Mesothelial cell of epicardium (in vitro differentiated cells): ENCODE results near the gene CTTNBP2NL. TPM values are rescaled to one million over a fixed set of nuclear protein-coding genes. Genes with fewer than 3 reads are reported as not detected.
"Not testable (repeated sequence)": the region's sequence is repeated elsewhere in the genome, so short reads cannot be mapped to it uniquely, and the experiment has no call there.

Experiments
- DNase-seq, 2 experiments: peaks; one replicate each; pipeline ENCODE4 v3.0.0; 2021; ENCODE audit warnings: low spot score in 2 of 2; ENCODE audit not compliant: unreplicated experiment in 2 of 2
- H3K27ac Mint-ChIP-seq: 2 replicates; pipeline ENCODE4 v1.8.0; 2021; ENCODE audit warnings: mixed read lengths
- H3K27me3 Mint-ChIP-seq: 2 replicates; pipeline ENCODE4 v1.8.0; 2021; ENCODE audit warnings: low read depth, mixed read lengths
- H3K36me3 Mint-ChIP-seq: 2 replicates; pipeline ENCODE4 v1.8.0; 2021; ENCODE audit warnings: mixed read lengths
- H3K4me1 Mint-ChIP-seq: 2 replicates; pipeline ENCODE4 v1.8.0; 2021; ENCODE audit warnings: mixed read lengths
- H3K4me3 Mint-ChIP-seq: 2 replicates; pipeline ENCODE4 v1.8.0; 2021; ENCODE audit warnings: mild to moderate bottlenecking, moderate library complexity, mixed read lengths
- H3K9me3 Mint-ChIP-seq: 2 replicates; pipeline ENCODE4 v1.8.0; 2021; ENCODE audit warnings: mixed read lengths
- CTCF ChIP-seq: fragments of 200-600 bp; sonication (generic); IDR thresholded peaks from one replicate; pipeline ENCODE4 v1.5.0; 2021; ENCODE audit warnings: antibody characterized with exemption; ENCODE audit not compliant: unreplicated experiment
- total RNA-seq: library from RNA; stranded (reverse); gene quantifications from 3 replicates; pipeline ENCODE4 v1.2.1, GENCODE V29; 2021

CTTNBP2NL gene
- total RNA-seq, 1 donor from 2014 or later: 65.4 TPM

- Mint-ChIP-seq H3K27ac (no peak overlapping the region), H3K4me1 (peaks cover 16% of the 10 kb centered on the region), H3K36me3 (no peaks in the 10 kb centered on the region), H3K9me3 (no peaks in the 10 kb centered on the region), H3K4me3 (no peak overlapping the region), H3K27me3 (no peaks in the 10 kb centered on the region)
- TF ChIP-seq CTCF: no peak
- no peak for DNase-seq
Measured at GRCh38 chr1:112388436-112388835, 7.6 kb upstream of the CTTNBP2NL start.

- H3K36me3 Mint-ChIP-seq: no peaks in the 10 kb centered on the region
- H3K4me1 Mint-ChIP-seq: peaks cover 19% of the 10 kb centered on the region
- no peaks in the 10 kb centered on the region for H3K27me3 Mint-ChIP-seq
- TF ChIP-seq CTCF: no peak
- no peak for DNase-seq
- no peaks in the 10 kb centered on the region for H3K9me3 Mint-ChIP-seq
- no peak overlapping the region for H3K27ac Mint-ChIP-seq
- no peak overlapping the region for H3K4me3 Mint-ChIP-seq
Measured at GRCh38 chr1:112389689-112390088, 6.3 kb upstream of the CTTNBP2NL start.

GRCh38 chr1:112390335-112390734 lies 5.7 kb upstream of the CTTNBP2NL start:
- H3K4me3 Mint-ChIP-seq, H3K27ac Mint-ChIP-seq: not testable (repeated sequence)

GRCh38 chr1:112390775-112391602 lies 5.0 kb upstream of the CTTNBP2NL start:
- Mint-ChIP-seq H3K4me1 (peaks cover 29% of the 10 kb centered on the region), H3K9me3 (no peaks in the 10 kb centered on the region), H3K27ac (peak overlapping the region; percentile 89), H3K36me3 (no peaks in the 10 kb centered on the region), H3K4me3 (peak overlapping the region; percentile 78), H3K27me3 (no peaks in the 10 kb centered on the region)
- TF ChIP-seq CTCF: peak; percentile 93
- DNase-seq: peak; percentile 58 to 88

More at GRCh38 chr1:112390335-112390734, 5.7 kb upstream of the CTTNBP2NL start:
- H3K27me3 Mint-ChIP-seq, H3K36me3 Mint-ChIP-seq, DNase-seq, H3K9me3 Mint-ChIP-seq: not testable (repeated sequence)
- H3K4me1 Mint-ChIP-seq: peaks cover 24% of the 10 kb centered on the region

GRCh38 chr1:112391603-112391940 lies 4.4 kb upstream of the CTTNBP2NL start:
- TF ChIP-seq CTCF: no peak
- Mint-ChIP-seq H3K4me1 (peaks cover 29% of the 10 kb centered on the region), H3K9me3 (no peaks in the 10 kb centered on the region), H3K27ac (no peak overlapping the region), H3K4me3 (peak overlapping the region; percentile 78), H3K36me3 (no peaks in the 10 kb centered on the region), H3K27me3 (no peaks in the 10 kb centered on the region)
- DNase-seq: no peak

GRCh38 chr1:112393631-112393974 lies 2.4 kb upstream of the CTTNBP2NL start:
- peak overlapping the region; percentile 96 for H3K27ac Mint-ChIP-seq
- no peak overlapping the region for H3K4me3 Mint-ChIP-seq
- H3K9me3 Mint-ChIP-seq: no peaks in the 10 kb centered on the region
- no peak for DNase-seq
- H3K27me3 Mint-ChIP-seq: no peaks in the 10 kb centered on the region
- no peaks in the 10 kb centered on the region for H3K36me3 Mint-ChIP-seq
- peaks cover 47% of the 10 kb centered on the region for H3K4me1 Mint-ChIP-seq
- no peak for TF ChIP-seq CTCF
